ENCODE measurements around the gene PCYT2.
"Not testable (repeated sequence)": the region's sequence is repeated elsewhere in the genome, so short reads cannot be mapped to it uniquely, and the experiment has no call there.

Gene PCYT2

GRCh38 chr17:81911277-81911961, at the start of gene PCYT2:
Gene PCYT2 (minus strand): TSS chr17:81911399. CDS start chr17:81911355, 44 bp downstream.
- H3K36me3 Mint-ChIP-seq (ENCODE audit: low read depth), result peaks cover 83% of the 10 kb centered on the region
- intact Hi-C loops (cut with micrococcal nuclease), result no loop called here
- H3K27me3 Mint-ChIP-seq, result no peaks in the 10 kb centered on the region
- H3K27ac Mint-ChIP-seq, result peak within 1 kb of the TSS; percentile 46
- peak within 1 kb of the TSS; percentile 76 for H3K4me3 Mint-ChIP-seq
- peaks cover 68% of the 10 kb centered on the region for H3K4me1 Mint-ChIP-seq (ENCODE audit: low read depth)
- H3K9me3 Mint-ChIP-seq, result no peaks in the 10 kb centered on the region

- intact Hi-C loops (cut with micrococcal nuclease), result loop anchor here (10.0 kb wide), 1 partner anchor 194 kb away; no protein-coding TSS in a partner anchor
- peaks cover 8% of the 10 kb centered on the region for H3K4me1 Mint-ChIP-seq (ENCODE audit: low read depth)
- H3K9me3 Mint-ChIP-seq, result no peaks in the 10 kb centered on the region
- no peak overlapping the region for H3K27ac Mint-ChIP-seq
- H3K36me3 Mint-ChIP-seq (ENCODE audit: low read depth), result no peaks in the 10 kb centered on the region
- H3K27me3 Mint-ChIP-seq, result peaks cover 63% of the 10 kb centered on the region
- H3K4me3 Mint-ChIP-seq, result peak overlapping the region; percentile 23
These were observed 49.1 kb upstream of the PCYT2 start for GRCh38 chr17:81960130-81960958.

GRCh38 chr17:81959362-81960129, 48.3 kb upstream of the PCYT2 start:
- Mint-ChIP-seq H3K36me3 (ENCODE audit: low read depth) (no peaks in the 10 kb centered on the region), H3K4me1 (ENCODE audit: low read depth) (peaks cover 4% of the 10 kb centered on the region), H3K9me3 (no peaks in the 10 kb centered on the region), H3K4me3 (peak overlapping the region; percentile 55), H3K27me3 (peaks cover 56% of the 10 kb centered on the region), H3K27ac (no peak overlapping the region)
- intact Hi-C loops (cut with micrococcal nuclease), result loop anchor here (1.0 to 10.0 kb wide), 2 partner anchors 62 to 195 kb away; no protein-coding TSS in a partner anchor

GRCh38 chr17:81958633-81959342, 47.6 kb upstream of the PCYT2 start:
- Mint-ChIP-seq H3K36me3 (ENCODE audit: low read depth) (no peaks in the 10 kb centered on the region), H3K9me3 (no peaks in the 10 kb centered on the region), H3K4me1 (ENCODE audit: low read depth) (peaks cover 4% of the 10 kb centered on the region), H3K27me3 (peaks cover 48% of the 10 kb centered on the region), H3K27ac (no peak overlapping the region), H3K4me3 (peak overlapping the region; percentile 55)
- intact Hi-C loops (cut with micrococcal nuclease), result loop anchor here (1.0 kb wide), 1 partner anchor 63 kb away; no protein-coding TSS in a partner anchor

- no peak overlapping the region for H3K27ac Mint-ChIP-seq
- H3K9me3 Mint-ChIP-seq, result no peaks in the 10 kb centered on the region
- H3K4me1 Mint-ChIP-seq (ENCODE audit: low read depth), result peaks cover 4% of the 10 kb centered on the region
- H3K27me3 Mint-ChIP-seq, result peaks cover 41% of the 10 kb centered on the region
- no peaks in the 10 kb centered on the region for H3K36me3 Mint-ChIP-seq (ENCODE audit: low read depth)
- no peak overlapping the region for H3K4me3 Mint-ChIP-seq
- intact Hi-C loops (cut with micrococcal nuclease), result no loop called here
These were observed 46.7 kb upstream of the PCYT2 start for GRCh38 chr17:81957691-81958432.

- H3K4me3 Mint-ChIP-seq, result no peak overlapping the region
- intact Hi-C loops (cut with micrococcal nuclease), result no loop called here
- peaks cover 35% of the 10 kb centered on the region for H3K27me3 Mint-ChIP-seq
- H3K27ac Mint-ChIP-seq, result no peak overlapping the region
- H3K4me1 Mint-ChIP-seq (ENCODE audit: low read depth), result peaks cover 9% of the 10 kb centered on the region
- H3K9me3 Mint-ChIP-seq, result no peaks in the 10 kb centered on the region
- H3K36me3 Mint-ChIP-seq (ENCODE audit: low read depth), result no peaks in the 10 kb centered on the region
These were observed 45.7 kb upstream of the PCYT2 start for GRCh38 chr17:81956607-81957589.

GRCh38 chr17:81955756-81956544, 44.8 kb upstream of the PCYT2 start:
- Mint-ChIP-seq H3K27me3 (peaks cover 41% of the 10 kb centered on the region), H3K36me3 (ENCODE audit: low read depth) (no peaks in the 10 kb centered on the region), H3K4me1 (ENCODE audit: low read depth) (peaks cover 9% of the 10 kb centered on the region), H3K27ac (no peak overlapping the region), H3K9me3 (no peaks in the 10 kb centered on the region), H3K4me3 (no peak overlapping the region)
- intact Hi-C loops (cut with micrococcal nuclease), result no loop called here

GRCh38 chr17:81955058-81955681, 44.0 kb upstream of the PCYT2 start:
- Mint-ChIP-seq H3K27ac (no peak overlapping the region), H3K4me1 (ENCODE audit: low read depth) (peaks cover 9% of the 10 kb centered on the region), H3K9me3 (no peaks in the 10 kb centered on the region), H3K36me3 (ENCODE audit: low read depth) (no peaks in the 10 kb centered on the region), H3K4me3 (no peak overlapping the region), H3K27me3 (peaks cover 38% of the 10 kb centered on the region)
- intact Hi-C loops (cut with micrococcal nuclease), result no loop called here

- H3K27ac Mint-ChIP-seq, result no peak overlapping the region
- H3K4me3 Mint-ChIP-seq, result no peak overlapping the region
- H3K4me1 Mint-ChIP-seq (ENCODE audit: low read depth), result peaks cover 9% of the 10 kb centered on the region
- intact Hi-C loops (cut with micrococcal nuclease), result no loop called here
- no peaks in the 10 kb centered on the region for H3K9me3 Mint-ChIP-seq
- H3K36me3 Mint-ChIP-seq (ENCODE audit: low read depth), result no peaks in the 10 kb centered on the region
- peaks cover 36% of the 10 kb centered on the region for H3K27me3 Mint-ChIP-seq
These were observed 43.2 kb upstream of the PCYT2 start for GRCh38 chr17:81954131-81955057.

- intact Hi-C loops (cut with micrococcal nuclease); H3K4me3 Mint-ChIP-seq; H3K4me1 Mint-ChIP-seq (ENCODE audit: low read depth); H3K27ac Mint-ChIP-seq; H3K36me3 Mint-ChIP-seq (ENCODE audit: low read depth); H3K9me3 Mint-ChIP-seq: not testable (repeated sequence)
- peaks cover 32% of the 10 kb centered on the region for H3K27me3 Mint-ChIP-seq
These were observed 42.2 kb upstream of the PCYT2 start for GRCh38 chr17:81953443-81953842.
